ENCODE data around the gene EXOSC7. TPM values are rescaled to one million over a fixed set of nuclear protein-coding genes. Genes with fewer than 3 reads are reported as not detected.
"Not testable (repeated sequence)": the region's sequence is repeated elsewhere in the genome, so short reads cannot be mapped to it uniquely, and the experiment has no call there.

The EXOSC7 gene
- total and polyA plus RNA-seq, 11 donors = 23.8 to 87.3 (median 32.9) TPM

DNA sequence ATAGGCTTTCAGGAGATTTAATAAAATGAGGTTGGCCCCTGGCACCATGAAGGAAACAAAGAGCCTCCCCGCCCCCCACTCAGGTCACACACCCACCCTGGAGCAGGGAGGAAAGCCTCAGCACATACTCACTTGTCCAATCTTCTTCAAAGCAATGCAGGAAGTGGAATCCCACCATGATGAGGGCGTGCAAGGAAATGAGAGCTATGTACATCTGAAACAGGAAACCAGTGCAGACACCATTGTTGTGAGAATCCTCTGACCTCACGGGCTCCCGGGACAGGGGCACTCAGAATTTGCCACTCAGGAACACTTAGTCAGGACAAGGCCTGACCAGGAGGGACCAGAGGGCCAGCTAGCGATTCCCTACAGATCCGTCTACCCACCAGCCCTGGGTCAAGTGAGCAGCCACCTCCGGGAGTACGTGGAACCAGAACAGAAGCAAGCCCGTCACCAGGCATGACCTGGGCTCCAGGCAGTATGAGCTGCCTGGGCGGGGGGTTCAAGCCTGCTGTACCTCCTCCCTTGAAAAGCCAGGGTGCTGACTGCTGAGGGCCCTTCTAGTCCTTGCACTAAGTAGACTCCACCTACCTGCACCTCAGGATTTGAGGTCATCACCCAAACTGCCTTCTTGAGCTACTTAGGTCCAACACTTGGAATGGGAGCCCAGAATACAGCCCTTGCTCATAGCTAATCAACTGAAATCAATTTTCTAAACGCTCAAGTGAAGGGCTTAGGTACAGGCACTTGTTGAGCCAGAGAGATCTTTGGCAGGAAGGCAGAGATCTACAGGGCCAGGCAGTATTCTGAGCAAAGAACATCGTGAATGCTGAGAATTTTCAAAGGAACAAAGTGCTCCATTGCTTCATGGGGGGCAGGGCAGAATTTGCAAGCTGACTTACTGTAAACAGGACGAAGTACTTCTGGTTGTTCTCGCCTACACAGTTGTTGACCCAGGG is 42.8 kb upstream of the EXOSC7 start:
- 85 to 88% (median 87%) methylated on average over 8 to 14 of the region's 14 CpGs for WGBS, 4 donors
- peaks cover 0 to 79% (median 66%) of the 10 kb centered on the region in 9 donors for H3K36me3 ChIP-seq
- H3K9me3 ChIP-seq = no peaks in the 10 kb centered on the region
- no peak overlapping the region for H3K4me3 ChIP-seq
- no peak overlapping the region for H3K27ac ChIP-seq
- no peaks in the 10 kb centered on the region for H3K27me3 ChIP-seq
- intact Hi-C loops (cut with DNase I) = no loop called here
- peaks cover 0 to 7% (median 0%) of the 10 kb centered on the region in 12 donors for H3K4me1 ChIP-seq
- TF ChIP-seq, protein P1, sequence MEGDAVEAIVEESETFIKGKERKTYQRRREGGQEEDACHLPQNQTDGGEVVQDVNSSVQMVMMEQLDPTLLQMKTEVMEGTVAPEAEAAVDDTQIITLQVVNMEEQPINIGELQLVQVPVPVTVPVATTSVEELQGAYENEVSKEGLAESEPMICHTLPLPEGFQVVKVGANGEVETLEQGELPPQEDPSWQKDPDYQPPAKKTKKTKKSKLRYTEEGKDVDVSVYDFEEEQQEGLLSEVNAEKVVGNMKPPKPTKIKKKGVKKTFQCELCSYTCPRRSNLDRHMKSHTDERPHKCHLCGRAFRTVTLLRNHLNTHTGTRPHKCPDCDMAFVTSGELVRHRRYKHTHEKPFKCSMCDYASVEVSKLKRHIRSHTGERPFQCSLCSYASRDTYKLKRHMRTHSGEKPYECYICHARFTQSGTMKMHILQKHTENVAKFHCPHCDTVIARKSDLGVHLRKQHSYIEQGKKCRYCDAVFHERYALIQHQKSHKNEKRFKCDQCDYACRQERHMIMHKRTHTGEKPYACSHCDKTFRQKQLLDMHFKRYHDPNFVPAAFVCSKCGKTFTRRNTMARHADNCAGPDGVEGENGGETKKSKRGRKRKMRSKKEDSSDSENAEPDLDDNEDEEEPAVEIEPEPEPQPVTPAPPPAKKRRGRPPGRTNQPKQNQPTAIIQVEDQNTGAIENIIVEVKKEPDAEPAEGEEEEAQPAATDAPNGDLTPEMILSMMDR (IDR thresholded peaks at IDR 0.05) = no peak
- no peak for TF ChIP-seq POLR2A (IDR thresholded peaks at IDR 0.05)
- ATAC-seq (peak in 1 of 4 donors; percentile 16), DNase-seq (no peak)

DNA sequence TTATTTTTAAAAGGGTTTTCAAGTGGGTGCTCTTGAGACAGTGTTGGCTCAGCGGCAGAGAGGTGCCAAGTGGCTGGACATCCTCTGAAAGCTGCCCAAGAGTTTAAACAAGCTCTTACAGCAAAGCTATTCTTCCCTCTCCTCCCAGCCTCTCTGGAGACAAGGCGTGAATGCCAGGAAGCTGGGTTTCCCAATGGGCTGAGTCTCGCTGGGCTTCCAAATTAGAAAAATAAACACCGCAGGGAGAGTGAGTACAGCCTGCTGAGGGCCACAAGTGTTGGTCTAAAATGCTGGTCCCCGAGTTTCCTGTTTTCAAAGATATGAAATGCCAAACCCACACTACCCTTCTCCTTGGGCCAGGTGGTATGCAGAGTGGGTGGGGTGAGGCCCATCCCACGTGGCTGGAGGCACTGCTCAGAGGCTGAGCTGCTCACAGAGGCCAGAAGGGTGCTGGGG is 36.4 kb upstream of the EXOSC7 start:
- peak overlapping the region in 4 of 12 donors; percentile 27 to 40 (median 34) for H3K27ac ChIP-seq
- intact Hi-C loops (cut with DNase I) = no loop called here
- no peak overlapping the region for H3K4me3 ChIP-seq
- H3K9me3 ChIP-seq = no peaks in the 10 kb centered on the region
- H3K27me3 ChIP-seq = no peaks in the 10 kb centered on the region
- H3K4me1 ChIP-seq = peaks cover 0 to 21% (median 12%) of the 10 kb centered on the region in 12 donors
- DNase-seq (no peak), ATAC-seq (peak in 3 of 4 donors; percentile 55 to 82 (median 79))
- peaks cover 0 to 86% (median 65%) of the 10 kb centered on the region in 9 donors for H3K36me3 ChIP-seq
- 25 to 44% (median 33%) methylated on average over 6 of the region's 6 CpGs for WGBS, 4 donors
- no peak for TF ChIP-seq POLR2A (IDR thresholded peaks at IDR 0.05)
- TF ChIP-seq, protein P1 (IDR thresholded peaks at IDR 0.05) = no peak

DNA sequence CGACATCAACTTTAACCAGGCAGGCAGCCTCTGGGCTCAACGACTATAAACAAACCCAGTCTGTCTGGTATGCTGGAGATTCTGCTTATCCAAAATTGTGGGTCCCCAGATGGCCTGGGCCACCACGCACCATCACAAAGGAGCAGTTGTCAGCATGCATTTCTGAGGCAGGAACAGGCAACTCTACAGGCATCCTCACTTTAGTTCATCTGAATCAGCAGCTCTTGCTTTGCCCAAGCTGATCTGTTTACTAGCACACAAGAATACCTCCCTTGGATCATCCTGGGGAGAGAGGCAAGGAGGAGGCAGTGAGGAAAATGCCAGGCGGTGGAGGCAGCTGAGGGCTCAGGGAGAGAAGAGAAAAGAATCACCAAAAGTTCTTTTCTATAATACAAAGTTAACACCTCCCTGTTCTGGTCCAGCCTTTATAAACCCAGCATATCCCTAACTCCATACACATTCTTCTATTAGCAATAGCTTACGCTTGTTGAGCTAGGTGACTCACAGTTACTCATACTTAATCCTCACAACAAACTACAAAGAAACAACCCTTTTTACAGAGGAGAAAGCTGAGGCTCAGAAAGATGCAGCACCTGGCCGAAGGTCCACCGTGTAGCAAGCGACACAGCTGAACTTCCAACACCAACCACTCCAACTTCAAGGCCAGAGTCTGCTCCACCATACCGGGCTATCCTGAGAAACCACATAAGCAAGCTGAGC is 33.7 kb upstream of the EXOSC7 start:
- H3K27me3 ChIP-seq = no peaks in the 10 kb centered on the region
- H3K36me3 ChIP-seq = peaks cover 0 to 82% (median 67%) of the 10 kb centered on the region in 9 donors
- no peak for TF ChIP-seq POLR2A (IDR thresholded peaks at IDR 0.05)
- no peak overlapping the region for H3K27ac ChIP-seq
- peaks cover 0 to 24% (median 12%) of the 10 kb centered on the region in 12 donors for H3K4me1 ChIP-seq
- intact Hi-C loops (cut with DNase I) = no loop called here
- H3K9me3 ChIP-seq = no peaks in the 10 kb centered on the region
- no peak for DNase-seq
- 85 to 97% (median 92%) methylated on average over 9 of the region's 9 CpGs for WGBS, 4 donors
- no peak for ATAC-seq
- H3K4me3 ChIP-seq = no peak overlapping the region

DNA sequence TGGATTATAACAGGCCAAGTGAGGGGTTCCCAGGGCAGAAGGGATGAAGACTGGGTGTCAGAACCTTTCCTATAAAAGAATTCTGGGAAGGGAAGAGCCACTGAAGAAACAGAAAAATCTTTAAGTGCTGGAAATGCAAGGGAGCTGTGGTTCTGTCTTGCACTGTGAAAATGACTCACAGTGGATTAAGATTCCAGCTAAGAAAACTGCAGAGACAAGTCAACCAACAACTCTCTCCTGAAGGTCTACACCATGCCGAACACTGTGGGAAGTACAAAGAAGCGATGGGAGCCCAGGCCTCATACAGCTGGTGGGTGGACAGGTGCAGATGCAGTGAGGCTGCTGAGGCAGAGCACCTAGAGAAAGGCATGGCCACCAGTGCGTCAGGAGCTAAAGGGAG is 27.8 kb upstream of the EXOSC7 start:
- Histone ChIP-seq H3K4me1 (peaks cover 0 to 15% (median 0%) of the 10 kb centered on the region in 12 donors), H3K36me3 (peaks cover 0 to 38% (median 23%) of the 10 kb centered on the region in 9 donors), H3K4me3 (no peak overlapping the region), H3K9me3 (no peaks in the 10 kb centered on the region), H3K27me3 (no peaks in the 10 kb centered on the region), H3K27ac (no peak overlapping the region)
- intact Hi-C loops (cut with DNase I) = no loop called here
- ATAC-seq (no peak), DNase-seq (no peak)
- WGBS, 4 donors = 94 to 100% (median 97%) methylated on average over 3 of the region's 3 CpGs
- TF ChIP-seq, protein P1 (IDR thresholded peaks at IDR 0.05) = no peak
- no peak for TF ChIP-seq POLR2A (IDR thresholded peaks at IDR 0.05)

DNA sequence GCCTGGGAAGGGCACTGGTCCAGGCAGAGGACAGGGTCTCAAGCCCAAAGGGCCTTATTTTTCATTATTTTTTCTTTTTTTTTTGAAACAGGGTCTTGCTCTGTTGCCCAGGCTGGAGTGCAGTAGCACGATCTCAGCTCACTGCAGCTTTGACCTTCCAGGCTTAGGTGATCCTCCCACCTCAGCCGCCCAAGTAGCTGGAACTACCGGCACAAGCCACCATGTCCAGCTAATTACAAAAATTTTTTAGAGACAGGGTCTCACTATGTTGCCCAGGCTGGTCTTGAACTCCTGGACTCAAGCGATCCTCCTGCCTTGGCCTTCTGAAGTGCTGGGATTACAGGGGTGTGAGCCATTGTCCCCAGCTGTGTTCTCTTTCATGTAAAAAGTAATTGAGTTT is 26.3 kb upstream of the EXOSC7 start:
- WGBS, 4 donors = 97 to 100% (median 98%) methylated on average over 4 of the region's 4 CpGs
- ATAC-seq; H3K4me3 ChIP-seq; H3K27ac ChIP-seq; DNase-seq; H3K27me3 ChIP-seq; H3K9me3 ChIP-seq; intact Hi-C loops (cut with DNase I): not testable (repeated sequence)
- Histone ChIP-seq H3K4me1 (peaks cover 0 to 15% (median 0%) of the 10 kb centered on the region in 12 donors), H3K36me3 (peaks cover 0 to 29% (median 15%) of the 10 kb centered on the region in 9 donors)

All from heart left ventricle (tissue), 16 donors.